Right cardiac atrium (tissue), 5 donors: ENCODE measurements around the gene THAP2. TPM values are rescaled to one million over a fixed set of nuclear protein-coding genes. Genes with fewer than 3 reads are reported as not detected.

Source experiments
- ATAC-seq, 2 donors: fragments of 200-7000 bp; cut with Tn5 transposase; one replicate each; pipeline versions ENCODE4 v1.8.0 to v1.9.1; 2020; ENCODE audit warnings: moderate library complexity in 2 of 2, mild to moderate bottlenecking in 1 of 2
- DNase-seq, 3 donors: peaks; one replicate each; pipeline ENCODE4 v3.0.0-alpha.2; 2020
- H3K27ac ChIP-seq: one replicate; pipeline ENCODE4 v1.5.1; 2013; ENCODE audit warnings: mild to moderate bottlenecking, low read length, control low read depth, moderate library complexity
- H3K27me3 ChIP-seq: one replicate; pipeline ENCODE4 v1.6.1; 2013; ENCODE audit not compliant: control insufficient read depth, insufficient read depth
- H3K4me1 ChIP-seq: one replicate; pipeline ENCODE4 v1.6.1; 2013; ENCODE audit warnings: low read length; ENCODE audit not compliant: control insufficient read depth, insufficient read depth
- H3K4me3 ChIP-seq: one replicate; pipeline ENCODE4 v1.5.1; 2013; ENCODE audit warnings: low read length, control low read depth
- H3K9me3 ChIP-seq: one replicate; pipeline ENCODE4 v1.6.1; 2013; ENCODE audit warnings: low read length; ENCODE audit not compliant: control insufficient read depth
- WGBS: extraction: QIAGEN DNeasy Blood & Tissue Kit; methylation state at CpG from one replicate; pipeline ENCODE4 v1.1.7; 2013; 5-methylcytosine and 5-hydroxymethylcytosine counted together
- intact Hi-C, 4 donors: fragments of 100-400 bp; cut with DNase I; formaldehyde crosslinking; loops; one replicate each; pipeline versions ENCODE4 v1.11.0 to v1.14.0; 2022 to 2023
- polyA plus RNA-seq: library from polyadenylated mRNA; stranded (reverse); fragments of 200-250 nt; gene quantifications from one replicate; pipeline ENCODE4 v1.2.3, GENCODE V29; 2013
- total RNA-seq, 4 donors: library from RNA; stranded (reverse); fragmentation: NEBNext Ultra II Directional; extraction: Animal tissue kit (Norgen Biotek cat#: 25700); gene quantifications; one replicate each; pipeline ENCODE4 v1.2.1, GENCODE V29; 2021
- donor health status: healthy with polysubstance abuse.
- donor health status: DM: no; HTN: yes; CAD: no.
- donor health status: DM: no; HTN: no; CAD: no.
- donor health status: DM: no; HTN: yes; CAD: no; lungs with severe emphysema.
- donor health status: DM: yes; HTN: yes; CAD: no.

The THAP2 gene
- total and polyA plus RNA-seq, 5 donors = 3.8 to 8.5 (median 7.4) TPM

DNA sequence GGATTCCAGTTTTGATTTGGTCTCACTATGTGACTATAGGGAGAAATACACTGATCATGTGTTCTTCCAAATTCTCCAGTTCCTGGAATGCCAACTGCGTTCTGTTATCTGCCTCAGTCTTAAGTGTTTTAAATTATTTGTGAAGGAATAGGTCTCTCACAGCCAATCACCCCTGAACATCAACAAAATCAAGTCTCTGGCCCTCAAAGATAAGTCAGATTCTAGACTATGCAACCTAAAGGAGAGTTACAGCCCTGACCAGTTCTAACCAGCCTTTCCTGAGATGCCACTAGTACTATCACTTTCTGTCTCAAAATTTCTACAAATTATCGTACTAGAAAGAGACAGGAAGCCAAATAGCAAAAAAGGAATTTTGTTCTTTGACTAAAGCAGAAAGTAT, 22.7 kb upstream of the THAP2 start:
- H3K4me1 ChIP-seq = no peaks in the 10 kb centered on the region
- intact Hi-C loops = no loop called here
- H3K27me3 ChIP-seq = no peaks in the 10 kb centered on the region
- no peak overlapping the region for H3K27ac ChIP-seq
- ATAC-seq (no peak), DNase-seq (no peak)
- WGBS = 61% methylated on average over 2 of the region's 2 CpGs
- H3K9me3 ChIP-seq = no peaks in the 10 kb centered on the region
- H3K4me3 ChIP-seq = no peak overlapping the region

DNA sequence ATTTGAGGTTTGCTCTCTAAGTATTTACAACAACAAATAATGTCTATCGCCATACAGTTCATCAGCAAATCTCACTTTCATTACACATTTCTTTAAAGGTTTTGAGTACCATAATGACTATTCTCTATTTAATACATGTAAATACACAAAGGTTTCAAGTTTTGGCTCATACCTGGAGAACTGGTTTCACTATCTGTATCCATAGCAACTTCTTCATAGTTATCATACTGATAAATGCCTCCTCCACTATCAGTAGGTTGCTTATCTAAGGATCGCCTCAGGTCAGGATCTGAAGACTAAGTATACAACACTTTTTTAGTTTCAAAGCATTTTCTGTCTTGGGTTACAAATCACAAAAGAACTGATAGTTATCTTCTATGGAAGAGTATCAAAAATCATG, 21.8 kb upstream of the THAP2 start:
- ATAC-seq = no peak
- Histone ChIP-seq H3K27ac (no peak overlapping the region), H3K9me3 (no peaks in the 10 kb centered on the region), H3K27me3 (no peaks in the 10 kb centered on the region), H3K4me3 (no peak overlapping the region), H3K4me1 (no peaks in the 10 kb centered on the region)
- 81% methylated on average over 2 of the region's 2 CpGs for WGBS
- no peak for DNase-seq
- intact Hi-C loops = no loop called here

DNA sequence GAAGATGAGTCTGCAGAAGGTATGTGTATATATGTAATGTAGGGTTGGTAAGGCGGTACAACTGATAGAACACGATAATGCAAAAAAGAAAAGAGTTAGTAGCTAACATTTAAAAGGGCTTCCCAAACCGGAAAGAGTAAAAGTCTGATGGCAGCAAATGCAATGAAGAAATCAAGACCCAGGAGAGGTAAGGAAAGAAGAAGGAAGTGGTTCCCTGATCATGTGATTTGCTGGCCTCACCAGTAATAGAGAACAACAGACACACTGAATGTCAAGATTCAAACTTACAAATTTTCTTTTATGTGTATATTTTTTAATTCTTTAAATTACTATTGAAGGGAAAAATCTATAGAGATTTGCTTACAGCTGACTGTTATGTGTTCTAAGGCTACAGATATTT, 18.8 kb upstream of the THAP2 start:
- H3K9me3 ChIP-seq = no peaks in the 10 kb centered on the region
- ATAC-seq = no peak
- intact Hi-C loops = no loop called here

DNA sequence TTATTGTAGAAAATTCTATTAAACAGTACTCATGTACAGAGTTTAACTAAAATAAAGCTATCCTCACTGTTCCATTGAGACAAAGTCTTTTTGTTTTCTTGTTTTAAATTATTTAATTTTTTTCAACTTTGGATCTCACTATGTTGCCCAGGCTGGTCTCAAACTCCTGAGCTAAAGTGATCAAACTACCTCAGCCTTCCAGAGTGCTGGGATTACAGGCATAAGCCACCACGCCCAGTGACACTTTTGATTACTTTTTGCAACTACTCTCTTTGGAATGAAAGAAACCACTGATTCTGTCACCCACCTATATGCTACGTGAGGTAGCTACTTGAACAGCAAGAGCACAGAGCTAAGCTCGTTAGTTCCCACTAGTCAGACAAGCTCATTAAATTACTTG, 17.6 kb upstream of the THAP2 start:
- WGBS = 97% methylated on average over 3 of the region's 3 CpGs
- H3K9me3 ChIP-seq = no peaks in the 10 kb centered on the region
- H3K4me3 ChIP-seq = no peak overlapping the region
- intact Hi-C loops = no loop called here
- DNase-seq (no peak), ATAC-seq (no peak)
- no peaks in the 10 kb centered on the region for H3K27me3 ChIP-seq
- no peak overlapping the region for H3K27ac ChIP-seq
- no peaks in the 10 kb centered on the region for H3K4me1 ChIP-seq

More for the DNA sequence above, 18.8 kb upstream of the THAP2 start:
- no peak overlapping the region for H3K27ac ChIP-seq
- DNase-seq = no peak
- no peaks in the 10 kb centered on the region for H3K27me3 ChIP-seq
- no peak overlapping the region for H3K4me3 ChIP-seq
- no peaks in the 10 kb centered on the region for H3K4me1 ChIP-seq
- 82% methylated on average over 3 of the region's 3 CpGs for WGBS

DNA sequence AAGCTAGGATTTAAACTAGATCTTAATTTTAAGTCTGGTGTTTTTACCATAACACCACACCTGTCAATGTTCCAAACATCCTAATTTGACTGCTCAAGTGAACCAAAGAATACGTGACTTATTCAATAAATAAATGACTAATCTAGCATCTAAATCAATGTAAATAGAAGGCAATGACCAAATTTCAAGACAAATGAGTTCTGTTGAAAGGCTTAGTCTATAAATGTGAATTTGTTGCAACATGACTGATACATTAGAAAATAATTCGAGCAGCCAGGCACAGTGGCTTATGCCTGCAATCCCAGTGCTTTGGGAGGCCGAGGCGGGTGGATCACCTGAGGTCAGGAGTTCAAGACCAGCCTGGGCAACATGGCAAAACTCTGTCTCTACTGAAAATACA, 15.6 kb upstream of the THAP2 start:
- H3K4me3 ChIP-seq = no peak overlapping the region

DNA sequence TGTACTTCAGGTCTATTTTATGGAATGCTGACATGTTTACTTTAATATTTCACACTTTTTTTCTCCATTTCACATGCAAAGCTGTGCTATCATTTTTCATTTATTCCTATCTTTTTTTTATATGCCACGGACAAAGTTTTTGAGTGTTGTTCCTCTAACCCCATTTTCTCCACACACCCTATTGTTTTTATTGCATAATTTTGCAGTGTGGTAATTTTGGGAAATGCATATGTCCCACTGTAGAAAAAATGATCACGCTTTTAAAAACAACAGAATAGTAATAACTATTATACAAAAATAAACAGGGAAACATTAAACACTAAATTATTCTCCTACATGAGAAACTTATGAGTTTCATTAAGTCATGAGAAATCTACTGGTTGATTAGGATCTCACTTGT, 14.7 kb upstream of the THAP2 start:
- 79% methylated on average over 2 of the region's 2 CpGs for WGBS
- Histone ChIP-seq H3K27me3 (no peaks in the 10 kb centered on the region), H3K4me1 (peaks cover 2% of the 10 kb centered on the region), H3K9me3 (no peaks in the 10 kb centered on the region), H3K4me3 (no peak overlapping the region), H3K27ac (no peak overlapping the region)
- no peak for DNase-seq
- intact Hi-C loops = no loop called here
- no peak for ATAC-seq

More for the DNA sequence above, 15.6 kb upstream of the THAP2 start:
- DNase-seq = no peak
- Histone ChIP-seq H3K9me3 (no peaks in the 10 kb centered on the region), H3K4me1 (no peaks in the 10 kb centered on the region), H3K27me3 (no peaks in the 10 kb centered on the region), H3K27ac (no peak overlapping the region)
- WGBS = 91% methylated on average over 4 of the region's 4 CpGs
- no peak for ATAC-seq
- intact Hi-C loops = no loop called here

DNA sequence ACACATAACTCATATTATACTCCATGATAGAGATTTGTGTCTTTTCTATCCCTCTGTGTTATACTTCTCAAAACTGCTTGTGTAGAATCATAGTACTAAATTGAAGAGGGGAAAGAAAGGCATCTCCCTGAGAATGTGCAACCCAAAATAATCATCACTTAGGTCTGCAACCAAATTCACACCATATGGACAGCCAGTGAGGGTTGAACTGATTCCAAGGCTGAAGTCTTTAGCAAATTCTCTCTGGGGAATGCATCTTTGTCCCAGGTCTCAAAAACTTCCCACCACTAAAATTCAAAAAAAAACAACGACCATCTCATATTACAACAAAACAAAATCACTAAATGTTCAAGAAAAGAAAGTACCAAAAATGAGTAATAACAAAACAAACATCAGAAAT, 11.4 kb upstream of the THAP2 start:
- no peak overlapping the region for H3K27ac ChIP-seq
- H3K27me3 ChIP-seq = no peaks in the 10 kb centered on the region
- H3K4me3 ChIP-seq = no peak overlapping the region
- peaks cover 2% of the 10 kb centered on the region for H3K4me1 ChIP-seq
- intact Hi-C loops = no loop called here
- ATAC-seq (no peak), DNase-seq (no peak)
- 89% methylated on average over 1 of the region's 1 CpG for WGBS
- H3K9me3 ChIP-seq = no peaks in the 10 kb centered on the region

DNA sequence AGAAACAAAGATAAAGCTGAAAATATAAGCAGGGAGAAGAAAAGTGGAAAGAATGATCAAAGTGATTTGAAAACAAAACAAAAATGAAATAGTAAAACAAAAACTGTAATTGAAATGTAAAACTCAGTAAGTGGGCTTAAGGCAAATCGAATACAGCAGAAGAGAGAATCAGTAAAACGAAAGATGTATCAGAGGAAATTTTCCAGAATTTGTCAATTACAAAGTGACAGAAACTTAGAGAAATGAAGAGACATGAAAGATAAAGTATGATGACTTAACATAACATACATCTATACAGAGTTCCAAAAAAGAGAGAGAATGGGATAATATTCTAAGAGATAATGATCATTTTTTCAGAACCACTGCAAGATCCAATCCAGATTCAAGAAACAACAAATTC, 11.0 kb upstream of the THAP2 start:
- Histone ChIP-seq H3K4me3 (no peak overlapping the region), H3K27ac (no peak overlapping the region), H3K27me3 (no peaks in the 10 kb centered on the region), H3K9me3 (no peaks in the 10 kb centered on the region), H3K4me1 (peaks cover 2% of the 10 kb centered on the region)
- ATAC-seq (no peak), DNase-seq (no peak)
- 97% methylated on average over 2 of the region's 2 CpGs for WGBS
- intact Hi-C loops = no loop called here

DNA sequence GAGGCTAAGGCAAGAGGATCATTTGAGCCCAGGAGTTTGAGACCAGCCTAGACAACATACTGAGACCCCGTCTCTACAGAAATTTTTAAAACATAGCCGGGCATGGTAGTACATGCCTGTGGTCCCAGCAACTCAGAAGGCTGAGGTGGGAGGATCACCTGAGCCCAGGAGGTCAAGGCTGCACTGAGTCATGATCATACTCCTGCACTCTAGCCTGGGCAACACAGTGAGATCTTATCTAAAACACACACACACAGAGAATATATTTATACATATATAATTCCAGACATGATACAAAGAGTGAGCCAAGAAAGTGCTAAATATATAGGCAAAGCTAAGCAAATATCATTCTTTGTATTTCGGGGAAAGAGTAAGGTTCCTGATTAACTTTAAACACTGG, 9.9 kb upstream of the THAP2 start:
- no peak overlapping the region for H3K27ac ChIP-seq
- intact Hi-C loops = no loop called here
- no peaks in the 10 kb centered on the region for H3K9me3 ChIP-seq
- no peak overlapping the region for H3K4me3 ChIP-seq
- ATAC-seq = no peak
- no peak for DNase-seq
- peaks cover 2% of the 10 kb centered on the region for H3K4me1 ChIP-seq
- WGBS = 84% methylated on average over 3 of the region's 3 CpGs
- no peaks in the 10 kb centered on the region for H3K27me3 ChIP-seq

DNA sequence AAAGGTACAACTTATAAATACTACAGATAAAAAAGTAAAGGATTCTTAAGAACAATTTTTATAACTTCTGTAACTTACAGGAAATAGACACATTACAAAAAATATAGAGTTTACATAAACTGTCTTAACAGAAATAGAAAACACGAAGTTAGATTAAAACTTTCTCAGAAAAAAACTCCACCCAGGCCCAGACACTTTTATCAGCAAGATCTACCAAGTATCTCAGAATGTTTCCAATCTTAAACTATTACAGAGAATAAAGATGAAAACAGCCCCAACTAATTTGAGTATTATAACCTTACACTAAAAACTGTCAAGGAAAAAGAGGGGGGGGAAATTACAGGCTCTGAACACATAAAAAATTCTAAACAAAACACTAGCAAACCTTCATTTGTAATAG, 8.6 kb upstream of the THAP2 start:
- Histone ChIP-seq H3K4me1 (peaks cover 2% of the 10 kb centered on the region), H3K9me3 (no peaks in the 10 kb centered on the region), H3K27ac (no peak overlapping the region), H3K27me3 (no peaks in the 10 kb centered on the region), H3K4me3 (no peak overlapping the region)
- no peak for ATAC-seq
- intact Hi-C loops = no loop called here
- 57% methylated on average over 1 of the region's 1 CpG for WGBS
- no peak for DNase-seq

DNA sequence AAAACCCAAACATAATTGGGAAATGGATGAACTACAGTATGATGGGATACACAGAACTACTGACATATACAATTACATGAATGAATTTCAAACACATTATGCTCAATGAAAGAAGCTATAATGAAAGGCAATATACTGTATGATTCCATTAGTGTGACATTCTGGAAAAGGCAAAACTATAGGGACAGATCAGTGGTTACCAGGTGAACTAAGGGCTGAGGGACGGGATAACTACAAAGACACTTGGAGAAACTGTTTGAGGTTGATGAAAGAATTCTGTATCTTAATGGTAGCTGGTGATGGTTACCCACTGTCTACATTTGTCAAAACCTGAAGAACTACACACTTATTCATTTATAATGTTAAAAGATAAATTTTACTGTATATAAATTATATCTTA, 8.2 kb upstream of the THAP2 start:
- H3K27me3 ChIP-seq = no peaks in the 10 kb centered on the region
- no peak overlapping the region for H3K4me3 ChIP-seq
- intact Hi-C loops = no loop called here
- DNase-seq = no peak
- H3K27ac ChIP-seq = no peak overlapping the region
- 95% methylated on average over 1 of the region's 1 CpG for WGBS
- H3K9me3 ChIP-seq = no peaks in the 10 kb centered on the region
- H3K4me1 ChIP-seq = peaks cover 2% of the 10 kb centered on the region
- ATAC-seq = no peak

DNA sequence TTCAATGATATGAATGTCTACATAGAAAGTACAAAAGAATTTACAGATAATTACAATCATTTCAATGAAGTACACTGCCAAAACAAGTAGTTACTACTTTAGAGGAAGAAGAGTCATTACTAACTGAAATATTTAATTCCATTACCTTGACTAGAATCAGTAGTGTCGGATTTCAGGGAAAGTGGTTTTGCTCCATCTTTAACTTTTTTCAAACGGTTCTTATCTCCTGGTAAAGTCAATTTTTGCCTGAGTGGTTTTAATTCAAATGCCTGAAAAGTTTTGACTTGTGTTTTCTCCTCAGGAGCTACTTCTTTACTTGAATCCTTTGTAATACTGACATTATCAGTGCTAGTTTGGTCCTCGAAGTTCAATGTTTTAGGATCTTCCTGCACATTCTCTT, 7.4 kb upstream of the THAP2 start:
- 77% methylated on average over 3 of the region's 3 CpGs for WGBS
- intact Hi-C loops = no loop called here
- ATAC-seq (no peak), DNase-seq (no peak)
- Histone ChIP-seq H3K4me1 (peaks cover 5% of the 10 kb centered on the region), H3K27ac (no peak overlapping the region), H3K4me3 (no peak overlapping the region), H3K9me3 (no peaks in the 10 kb centered on the region), H3K27me3 (no peaks in the 10 kb centered on the region)
